Coronary artery (tissue), 2 donors: Measurements from ENCODE around the gene USH1C.

Experiments
- DNase-seq: peaks from one replicate; pipeline ENCODE4 v3.0.0-alpha.2; 2017; ENCODE audit warnings: low spot score
- H3K27ac ChIP-seq, 2 donors: fragments of 200-600 bp; sonication (generic); one replicate each; pipeline ENCODE4 v1.5.1; 2016 to 2019
- H3K4me3 ChIP-seq: fragments of 200-600 bp; sonication (generic); 2 replicates; pipeline ENCODE4 v1.5.1; 2016; ENCODE audit warnings: mild to moderate bottlenecking, moderate library complexity
- TF ChIP-seq, protein P1 (sequence below): fragments of 200-600 bp; sonication (generic); IDR thresholded peaks from one replicate; pipeline ENCODE4 v1.5.1; 2019; ENCODE audit warnings: antibody characterized with exemption

USH1C gene

DNA sequence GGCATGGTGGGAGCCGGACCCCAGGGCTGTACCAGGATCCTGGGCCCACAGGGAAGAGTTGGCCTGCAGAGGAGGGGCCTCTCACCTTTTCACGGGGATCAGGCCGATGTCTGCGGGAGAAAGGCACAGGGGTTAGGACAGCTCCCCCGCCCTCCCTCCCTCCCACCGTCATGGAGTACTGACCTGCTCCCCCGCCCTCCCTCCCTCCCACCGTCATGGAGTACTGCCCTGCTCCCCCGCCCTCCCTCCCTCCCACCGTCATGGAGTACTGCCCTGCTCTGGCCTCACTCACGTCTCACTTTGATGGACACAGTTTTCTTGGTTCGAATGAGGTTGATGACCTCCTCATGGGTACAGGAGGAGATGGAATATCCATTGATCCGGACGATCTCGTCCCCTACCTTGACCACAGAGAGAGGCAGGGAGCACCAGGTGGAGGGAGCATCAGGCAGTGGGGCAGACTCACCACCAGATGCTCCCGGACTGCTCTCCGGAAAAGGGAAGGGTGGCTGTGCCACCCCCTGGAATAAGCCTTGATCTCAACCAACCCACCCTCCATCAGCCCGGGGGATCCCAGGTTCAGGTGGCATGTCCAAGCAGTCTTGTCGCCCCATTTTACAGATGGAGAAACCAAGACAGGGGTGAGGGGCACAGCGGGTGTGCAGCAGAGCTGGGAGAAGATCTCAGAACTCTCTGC, 17.1 kb downstream of the USH1C start:
- Histone ChIP-seq H3K4me3 (no peak overlapping the region), H3K27ac (no peak overlapping the region)
- no peak for DNase-seq
- TF ChIP-seq, protein P1, sequence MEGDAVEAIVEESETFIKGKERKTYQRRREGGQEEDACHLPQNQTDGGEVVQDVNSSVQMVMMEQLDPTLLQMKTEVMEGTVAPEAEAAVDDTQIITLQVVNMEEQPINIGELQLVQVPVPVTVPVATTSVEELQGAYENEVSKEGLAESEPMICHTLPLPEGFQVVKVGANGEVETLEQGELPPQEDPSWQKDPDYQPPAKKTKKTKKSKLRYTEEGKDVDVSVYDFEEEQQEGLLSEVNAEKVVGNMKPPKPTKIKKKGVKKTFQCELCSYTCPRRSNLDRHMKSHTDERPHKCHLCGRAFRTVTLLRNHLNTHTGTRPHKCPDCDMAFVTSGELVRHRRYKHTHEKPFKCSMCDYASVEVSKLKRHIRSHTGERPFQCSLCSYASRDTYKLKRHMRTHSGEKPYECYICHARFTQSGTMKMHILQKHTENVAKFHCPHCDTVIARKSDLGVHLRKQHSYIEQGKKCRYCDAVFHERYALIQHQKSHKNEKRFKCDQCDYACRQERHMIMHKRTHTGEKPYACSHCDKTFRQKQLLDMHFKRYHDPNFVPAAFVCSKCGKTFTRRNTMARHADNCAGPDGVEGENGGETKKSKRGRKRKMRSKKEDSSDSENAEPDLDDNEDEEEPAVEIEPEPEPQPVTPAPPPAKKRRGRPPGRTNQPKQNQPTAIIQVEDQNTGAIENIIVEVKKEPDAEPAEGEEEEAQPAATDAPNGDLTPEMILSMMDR = no peak

DNA sequence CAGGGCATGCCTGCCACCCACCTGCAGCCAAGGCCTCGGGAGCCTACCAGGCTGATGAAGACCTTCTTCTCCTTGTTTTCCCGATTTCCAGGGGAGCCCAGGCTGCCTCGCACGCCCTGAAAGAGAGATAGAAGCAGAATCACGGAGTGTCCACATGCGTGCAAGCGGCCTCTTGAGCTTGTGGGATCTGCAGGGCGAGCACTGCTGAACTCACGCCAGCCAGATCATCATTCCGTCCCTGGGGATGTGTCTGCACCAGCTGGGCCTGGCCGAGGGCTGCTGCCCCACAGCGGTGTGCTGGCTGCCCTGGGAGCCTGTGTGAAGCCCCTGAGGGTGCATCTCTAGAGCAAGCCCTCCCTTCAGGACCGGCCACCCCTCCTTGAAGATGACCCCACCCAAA, 17.9 kb downstream of the USH1C start:
- TF ChIP-seq, protein P1 = no peak
- no peak overlapping the region for H3K4me3 ChIP-seq
- DNase-seq = no peak
- no peak overlapping the region for H3K27ac ChIP-seq

DNA sequence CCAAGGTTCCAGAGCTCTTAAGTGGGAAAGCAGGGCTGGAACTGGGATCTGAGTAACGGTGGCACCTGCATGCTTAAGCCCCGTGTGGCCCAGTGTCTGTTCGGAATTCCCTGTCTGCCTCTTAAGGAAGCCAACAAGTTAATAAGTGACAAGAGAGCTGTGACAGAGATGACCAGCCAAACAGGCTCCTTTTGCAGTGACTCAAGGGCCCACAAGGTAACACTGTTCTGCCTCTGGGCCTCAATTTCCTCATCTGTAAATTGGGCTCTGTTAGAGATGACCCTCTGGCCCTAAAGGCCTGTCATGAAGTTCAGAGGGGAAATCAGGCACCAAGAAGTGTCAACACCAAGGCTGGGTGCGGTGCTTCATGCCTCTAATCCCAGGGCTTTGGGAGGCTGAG, 18.6 kb downstream of the USH1C start:
- no peak for DNase-seq
- TF ChIP-seq, protein P1 = no peak
- no peak overlapping the region for H3K4me3 ChIP-seq
- H3K27ac ChIP-seq = no peak overlapping the region

DNA sequence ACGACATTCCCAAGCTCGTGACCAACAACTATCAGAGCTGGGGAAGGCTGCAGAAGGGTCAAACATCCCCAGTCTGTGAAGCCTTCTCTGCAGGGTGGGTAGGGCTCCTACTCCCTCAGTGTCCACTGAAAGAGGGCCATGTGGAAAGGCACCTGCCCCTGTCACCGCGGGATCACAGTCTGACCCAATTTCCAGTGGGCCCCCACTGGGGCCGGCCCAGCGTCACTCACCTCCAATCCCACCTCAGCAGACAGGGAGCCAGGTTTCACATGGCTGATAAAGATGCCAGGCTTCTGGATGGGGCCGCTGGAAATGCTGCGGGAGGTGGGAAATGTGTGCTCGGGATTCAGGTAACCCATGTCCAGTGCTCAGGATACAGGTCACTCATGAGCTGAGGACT, 20.0 kb downstream of the USH1C start:
- no peak for DNase-seq
- Histone ChIP-seq H3K4me3 (no peak overlapping the region), H3K27ac (no peak overlapping the region)
- TF ChIP-seq, protein P1 = no peak

DNA sequence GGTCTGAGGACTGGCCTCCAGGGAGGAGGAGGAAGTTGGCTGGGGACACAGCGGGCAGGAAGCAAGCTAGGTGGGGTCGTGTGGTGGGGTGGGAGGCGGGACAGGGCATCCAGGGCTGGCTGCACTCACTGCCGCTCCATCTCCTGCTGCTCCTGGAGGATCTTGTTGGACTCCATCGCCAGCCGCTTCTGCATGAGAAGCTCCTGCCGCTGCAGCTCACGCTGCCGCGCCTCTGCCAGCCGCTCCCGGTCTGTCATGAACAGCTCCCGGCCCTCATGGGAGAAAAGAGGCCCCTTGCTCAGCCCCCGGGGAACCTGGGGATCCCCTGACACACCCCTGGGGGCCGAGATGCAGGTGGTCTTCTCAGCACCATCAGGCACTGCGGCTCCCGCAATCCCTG, 21.6 kb downstream of the USH1C start:
- TF ChIP-seq, protein P1 = no peak
- no peak for DNase-seq
- H3K4me3 ChIP-seq = no peak overlapping the region
- H3K27ac ChIP-seq = no peak overlapping the region

DNA sequence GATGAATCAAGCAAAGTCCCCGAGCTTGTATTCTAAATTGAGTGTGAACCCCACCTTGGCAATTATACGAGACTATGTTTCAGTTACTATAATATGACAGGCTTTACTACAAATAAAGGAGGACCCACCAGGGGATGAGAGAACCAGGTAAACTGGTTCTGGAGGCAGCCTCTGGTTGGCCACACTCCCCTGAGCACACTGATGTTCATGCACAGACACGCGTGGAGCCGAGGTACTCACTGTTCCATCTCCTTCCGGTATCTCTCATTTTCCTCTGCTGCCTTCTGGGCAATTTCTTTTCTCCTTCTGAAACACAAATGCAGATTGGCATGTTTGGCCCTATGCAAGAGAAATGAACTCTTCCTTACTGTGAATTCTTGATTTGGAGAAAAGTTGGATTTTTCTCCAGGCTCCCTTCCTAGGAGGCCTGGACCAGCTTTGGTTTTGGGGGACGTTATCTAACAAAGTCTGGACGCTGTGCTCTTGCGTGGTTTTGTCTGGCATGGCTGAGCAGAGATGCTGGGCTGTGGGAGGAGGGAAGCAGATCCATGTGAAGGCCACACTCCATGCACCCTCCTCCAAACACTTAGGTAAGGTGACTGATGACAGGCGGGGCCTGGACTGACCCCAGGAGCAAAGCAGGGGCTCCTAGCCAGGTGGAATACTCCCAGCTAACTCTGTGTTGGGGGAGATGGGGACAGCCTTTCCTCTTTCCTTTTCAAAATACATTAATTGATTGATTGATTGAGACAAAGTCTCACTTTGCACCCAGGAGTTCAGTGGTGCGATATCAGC, 22.9 kb downstream of the USH1C start:
- TF ChIP-seq, protein P1 = no peak
- H3K27ac ChIP-seq = no peak overlapping the region
- DNase-seq = no peak
- no peak overlapping the region for H3K4me3 ChIP-seq
